ENCODE data around the gene NBPF4.
"Not testable (repeated sequence)": the region's sequence is repeated elsewhere in the genome, so short reads cannot be mapped to it uniquely, and the experiment has no call there.

Gene NBPF4

DNA sequence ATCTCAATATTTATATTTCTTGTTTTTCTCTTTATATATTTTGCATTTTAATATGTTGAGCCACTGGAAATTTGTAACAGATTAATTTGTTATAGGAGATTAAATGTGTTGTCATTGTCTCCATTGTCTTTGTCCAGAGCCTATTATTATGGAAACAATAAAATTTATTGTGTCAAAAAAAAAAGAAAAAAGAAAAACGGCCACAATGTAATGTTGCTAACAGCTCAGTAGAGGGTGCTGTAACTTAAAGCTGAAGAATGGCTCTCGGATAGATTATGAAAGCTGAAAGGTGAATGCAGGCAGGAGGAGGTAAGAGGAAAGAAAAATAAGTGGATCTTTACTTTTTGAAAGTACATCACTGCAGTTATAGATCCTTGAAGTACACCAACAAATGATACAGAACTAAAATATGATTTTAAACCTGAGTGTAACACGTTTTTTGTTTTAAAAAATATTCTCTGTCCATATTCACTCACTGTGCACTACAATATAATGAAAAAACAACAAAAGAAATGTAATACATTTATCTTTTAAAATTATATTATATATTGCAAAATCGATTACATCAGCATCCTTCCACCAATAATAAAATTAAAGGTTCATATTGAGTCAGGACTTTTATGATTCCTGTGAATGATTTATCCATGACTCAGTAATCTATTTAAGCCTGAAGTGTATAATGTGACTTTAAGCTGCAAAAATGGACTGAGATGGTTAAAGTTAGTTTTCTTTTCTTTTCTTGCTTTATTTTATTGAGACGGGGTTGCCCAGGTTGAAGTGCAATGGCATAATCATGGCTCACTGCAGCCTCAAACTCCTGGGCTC is 29.0 kb downstream of the NBPF4 start:
- not testable (repeated sequence) for DNase-seq (ENCODE audit: low read depth in 2 of 2, low spot score in 1 of 2)

DNA sequence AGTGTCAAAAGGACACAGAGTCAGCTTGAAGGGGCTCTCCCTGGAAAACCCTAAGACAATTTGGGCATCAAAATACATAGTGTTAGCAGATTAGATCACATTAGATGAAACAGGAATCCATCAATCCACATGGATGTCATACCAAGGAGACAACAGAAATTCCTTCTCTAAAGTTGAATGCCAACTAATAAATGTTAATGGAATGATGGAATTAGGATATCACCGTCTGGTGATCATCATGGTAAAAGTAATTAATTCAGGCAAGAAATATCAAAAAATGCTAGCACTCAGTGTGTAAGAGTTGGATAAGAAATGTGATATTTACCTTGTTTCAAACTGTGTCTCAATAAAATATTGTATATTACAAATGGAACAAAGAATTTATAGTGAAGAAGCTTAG is 32.9 kb downstream of the NBPF4 start:
- no peak for DNase-seq (ENCODE audit: low read depth in 2 of 2, low spot score in 1 of 2)

DNA sequence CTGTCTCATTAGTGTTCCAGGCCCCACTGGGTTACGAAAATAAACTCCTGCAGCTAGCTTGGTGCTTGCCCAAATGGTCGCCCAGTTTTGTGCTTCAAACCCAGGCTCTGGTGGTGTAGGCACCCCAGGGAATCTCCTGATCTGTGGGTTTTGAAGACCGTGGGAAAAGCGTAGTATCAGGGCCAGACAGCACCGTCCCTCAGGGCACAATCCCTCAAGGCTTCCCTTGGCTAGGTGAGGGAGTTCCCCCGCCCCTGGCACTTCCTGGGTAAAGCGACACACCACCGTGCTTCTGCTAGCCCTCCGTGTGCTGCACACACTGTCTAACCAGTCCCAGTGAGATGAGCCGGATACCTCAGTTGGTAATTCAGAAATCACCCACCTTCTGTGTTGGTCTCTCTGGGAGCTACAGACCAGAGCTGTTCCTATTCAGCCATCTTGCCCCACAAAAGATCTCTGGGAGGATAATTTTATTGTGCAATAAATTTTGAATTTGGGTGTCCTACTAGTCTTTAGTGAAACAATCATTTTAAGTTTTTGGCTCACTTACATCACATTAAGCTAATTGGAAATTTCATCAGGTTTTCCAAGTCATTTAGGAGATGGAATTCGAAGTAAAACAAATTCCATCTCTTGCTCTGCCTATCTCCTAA is 34.3 kb downstream of the NBPF4 start:
- DNase-seq (ENCODE audit: low read depth in 2 of 2, low spot score in 1 of 2) = no peak

- DNase-seq (ENCODE audit: low read depth in 2 of 2, low spot score in 1 of 2) = no peak
Observed at GRCh38 chr1:108208724-108209446, 35.0 kb downstream of the NBPF4 start.

DNA sequence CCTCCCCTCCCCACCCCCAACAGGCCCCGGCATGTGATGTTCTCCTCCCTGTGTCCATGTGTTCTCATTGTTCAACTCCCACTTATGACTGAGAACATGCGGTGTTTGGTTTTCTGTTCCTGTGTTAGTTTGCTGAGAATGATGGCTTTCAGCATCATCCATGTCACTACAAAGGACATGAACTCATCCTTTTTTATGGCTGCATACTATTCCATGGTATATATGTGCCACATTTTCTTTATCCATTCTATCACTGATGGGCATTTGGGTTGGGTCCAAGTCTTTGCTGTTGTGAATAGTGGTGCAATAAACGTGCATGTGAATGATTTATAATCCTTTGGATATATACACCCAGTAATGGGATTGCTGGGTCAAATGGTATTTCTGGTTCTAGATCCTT is 40.3 kb downstream of the NBPF4 start:
- not testable (repeated sequence) for DNase-seq (ENCODE audit: low read depth in 2 of 2, low spot score in 1 of 2)

GRCh38 chr1:108201687-108202086 is 42.2 kb downstream of the NBPF4 start:
- DNase-seq (ENCODE audit: low read depth in 2 of 2, low spot score in 1 of 2) = no peak

GRCh38 chr1:108200687-108201051 is 43.2 kb downstream of the NBPF4 start:
- peak in 1 of 2 donors; percentile 20 for DNase-seq (ENCODE audit: low read depth in 2 of 2, low spot score in 1 of 2)

GRCh38 chr1:108199781-108200686 is 43.8 kb downstream of the NBPF4 start, which contains the start of gene SLC25A24:
Gene SLC25A24 (minus strand): TSS chr1:108200343. CDS start chr1:108200138, 205 bp downstream.
- peak; percentile 31 to 39 for DNase-seq (ENCODE audit: low read depth in 2 of 2, low spot score in 1 of 2)

DNA sequence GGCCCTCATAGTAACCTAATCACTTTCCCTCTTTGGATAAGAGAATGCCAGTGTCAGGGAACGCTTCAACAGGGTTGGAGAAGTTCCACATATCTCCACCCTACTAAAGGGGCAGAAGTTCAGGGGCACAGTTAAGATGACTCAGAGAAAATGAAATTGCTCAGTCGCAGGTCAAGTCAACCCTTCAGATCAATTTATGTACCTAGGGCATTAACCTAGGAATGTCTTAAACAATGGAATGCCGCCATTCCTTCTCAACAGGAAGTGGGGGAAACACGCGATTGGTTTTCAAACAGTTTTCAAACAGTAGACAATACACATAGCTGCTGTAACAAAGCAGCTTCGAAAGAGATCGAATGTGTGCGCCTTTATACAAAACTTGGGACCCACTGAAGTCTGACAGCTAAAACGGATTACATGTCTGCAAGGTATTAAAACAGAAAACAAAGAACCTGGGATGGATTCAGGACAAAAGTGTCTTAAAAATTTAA is 44.6 kb downstream of the NBPF4 start:
- DNase-seq (ENCODE audit: low read depth in 2 of 2, low spot score in 1 of 2) = no peak

DNA sequence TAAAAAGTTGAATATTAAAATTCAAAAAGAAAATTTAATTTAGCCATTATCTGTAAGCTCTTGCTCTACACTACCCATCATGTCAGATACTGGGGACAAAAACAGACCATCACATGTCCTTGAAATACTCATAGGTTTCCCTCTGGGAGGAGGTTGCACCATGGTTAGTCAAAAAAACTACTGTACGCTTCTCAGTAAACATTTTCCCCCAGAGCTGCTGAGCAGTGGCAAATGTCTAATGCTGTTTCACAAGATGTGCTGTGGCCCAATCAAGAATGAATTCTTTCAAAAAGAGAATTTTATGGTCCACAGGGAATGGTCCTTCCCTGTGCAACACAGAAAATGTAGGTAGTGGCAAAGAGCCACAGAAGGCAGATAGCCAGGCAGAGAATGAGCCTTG is 49.8 kb downstream of the NBPF4 start:
- no peak for DNase-seq (ENCODE audit: low read depth in 2 of 2, low spot score in 1 of 2)

GRCh38 chr1:108193333-108193732 is 50.5 kb downstream of the NBPF4 start:
- DNase-seq (ENCODE audit: low read depth in 2 of 2, low spot score in 1 of 2) = no peak

GRCh38 chr1:108192581-108192980 is 51.3 kb downstream of the NBPF4 start:
- no peak for DNase-seq (ENCODE audit: low read depth in 2 of 2, low spot score in 1 of 2)

DNA sequence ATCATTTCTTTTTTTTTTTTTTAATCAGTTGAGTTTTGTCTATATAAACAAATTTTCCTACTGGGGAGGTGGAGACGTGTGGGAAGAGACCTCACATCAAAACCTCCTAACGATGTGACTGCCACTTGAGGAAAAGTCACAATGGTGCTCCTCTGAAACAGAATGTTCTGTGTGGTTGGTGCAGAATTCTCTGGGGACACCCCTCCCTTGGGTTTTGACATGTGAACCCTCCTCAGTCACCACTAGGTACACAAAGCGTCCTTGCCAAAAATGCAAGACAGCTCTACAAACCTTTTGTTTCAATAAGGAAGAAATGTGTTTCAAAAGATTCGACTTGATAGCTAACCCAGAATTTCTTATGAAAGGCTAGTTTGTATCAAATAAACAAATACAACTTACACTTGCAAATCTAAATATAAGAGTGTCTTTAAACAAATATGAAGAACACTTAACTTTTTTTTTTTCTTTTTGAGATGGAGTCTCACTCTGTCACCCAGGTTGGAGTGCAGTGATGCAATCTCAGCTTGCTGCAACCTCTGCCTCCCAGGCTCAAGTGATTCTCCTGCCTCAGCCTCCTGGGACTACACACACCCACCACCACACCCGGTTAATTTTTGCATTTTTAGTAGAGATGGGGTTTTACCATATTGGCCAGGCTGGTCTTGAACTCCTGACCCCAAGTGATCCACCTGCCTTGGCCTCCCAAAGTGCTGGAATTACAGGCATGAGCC is 53.0 kb downstream of the NBPF4 start:
- no peak for DNase-seq (ENCODE audit: low read depth in 2 of 2, low spot score in 1 of 2)

DNA sequence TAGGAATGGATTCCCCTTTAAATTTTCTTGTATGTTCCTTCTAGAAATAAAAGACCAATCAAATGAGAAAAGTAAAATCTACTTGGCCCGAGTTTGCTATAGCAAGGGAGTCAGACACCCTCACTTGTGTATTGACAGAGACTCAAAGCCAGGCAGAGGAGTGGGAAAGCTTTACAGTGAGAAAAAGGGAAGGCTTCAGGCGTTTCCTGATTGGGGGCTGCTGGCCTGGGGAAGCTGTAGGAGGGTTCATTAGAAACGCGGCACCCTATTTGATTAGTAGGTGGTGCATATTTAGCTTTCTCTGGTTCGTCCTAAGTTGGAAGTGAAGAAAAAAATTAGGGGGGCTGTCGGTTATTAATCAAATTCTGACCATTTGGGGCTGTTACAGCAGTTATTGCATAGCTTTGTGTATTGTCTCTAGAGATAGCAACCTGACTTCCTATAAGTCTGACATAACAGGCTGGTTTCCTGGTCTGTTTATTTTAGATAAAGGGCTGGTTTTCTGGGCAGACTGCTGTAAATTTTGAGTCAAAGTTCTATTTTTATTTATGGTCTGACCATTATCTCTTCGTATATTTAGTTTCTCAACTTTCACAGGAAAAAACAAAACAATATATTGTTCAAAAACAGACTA is 53.8 kb downstream of the NBPF4 start:
- DNase-seq (ENCODE audit: low read depth in 2 of 2, low spot score in 1 of 2) = no peak

DNA sequence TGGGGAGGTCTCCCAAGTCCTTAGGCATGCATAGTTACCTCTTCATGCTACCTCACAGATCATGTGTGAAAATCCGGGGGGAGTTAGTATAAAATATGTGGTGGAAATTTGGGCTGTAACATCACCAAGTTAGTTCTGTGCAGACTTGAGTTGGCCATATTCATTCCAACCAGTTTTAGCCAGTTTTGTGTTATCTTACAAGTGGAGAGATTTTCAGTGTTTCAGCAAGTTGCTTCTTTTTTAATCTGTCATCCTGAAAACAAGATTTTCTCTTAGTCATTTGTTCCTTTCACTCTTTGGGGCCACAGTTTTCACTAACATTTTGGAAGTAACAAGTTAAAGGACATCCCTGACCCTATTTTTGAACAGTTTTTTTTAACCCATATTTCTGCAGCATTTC is 55.1 kb downstream of the NBPF4 start:
- no peak for DNase-seq (ENCODE audit: low read depth in 2 of 2, low spot score in 1 of 2)

DNA sequence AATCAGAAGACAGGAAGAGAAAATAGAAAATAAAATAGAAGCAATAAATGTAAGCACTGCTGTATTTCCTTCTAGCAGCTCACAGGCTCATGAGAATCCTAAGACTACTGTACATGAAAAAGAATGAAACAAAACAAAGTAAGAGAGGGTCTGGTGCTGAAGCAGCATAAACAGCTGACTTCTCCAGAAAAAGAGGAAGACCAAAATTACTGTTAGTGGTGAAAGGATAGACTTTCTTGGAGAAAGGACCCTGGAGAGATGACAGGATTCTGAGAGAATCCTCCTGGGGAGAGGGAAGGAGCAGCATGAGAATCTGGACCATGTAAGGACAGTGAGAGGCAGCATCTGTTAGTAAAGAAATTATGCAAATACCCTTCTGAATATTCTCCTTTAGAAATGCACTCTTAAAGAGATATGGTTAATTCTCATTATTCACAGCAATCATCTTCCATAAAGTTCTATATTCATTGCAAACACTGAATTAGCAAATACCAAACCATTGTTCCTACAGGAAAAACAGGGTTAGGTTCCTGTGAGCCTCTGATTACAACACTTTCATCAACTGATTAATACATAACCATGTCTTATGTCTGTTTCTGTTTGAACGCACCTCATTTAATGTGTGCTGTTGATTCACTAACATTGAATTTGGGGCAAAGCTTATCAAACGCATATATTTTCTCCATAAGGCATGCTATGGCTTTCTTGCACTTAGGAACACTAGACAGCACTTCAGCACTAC is 60.7 kb downstream of the NBPF4 start:
- DNase-seq (ENCODE audit: low read depth in 2 of 2, low spot score in 1 of 2) = no peak

DNA sequence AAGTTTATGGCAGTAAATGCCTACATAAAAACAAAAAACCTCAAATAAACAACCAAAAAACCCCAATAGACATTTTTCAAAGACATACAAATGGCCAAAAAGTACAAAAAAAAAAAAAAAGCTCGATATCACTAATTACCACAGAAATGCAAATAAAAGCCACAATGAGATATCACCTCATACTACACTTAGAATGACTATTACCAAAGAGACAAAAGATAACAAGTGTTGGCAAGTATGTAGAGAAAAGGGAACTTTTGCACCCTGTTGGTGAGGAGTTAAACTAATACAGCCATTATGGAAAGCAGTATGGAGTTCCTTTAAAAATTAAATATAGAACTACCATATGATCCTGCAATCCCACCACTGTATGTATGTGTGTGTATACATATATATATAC is 64.9 kb downstream of the NBPF4 start:
- no peak for DNase-seq (ENCODE audit: low read depth in 2 of 2, low spot score in 1 of 2)

All from stimulated activated CD8-positive, alpha-beta memory T cell treated with anti-CD3 and anti-CD28 coated beads, Interleukin-4, amount 100 ng/mL, for 1 hour (primary cell).